Naive thymus-derived CD4-positive, alpha-beta T cell (primary cell): Measurements from ENCODE around the gene RGPD3. TPM values are rescaled to one million over a fixed set of nuclear protein-coding genes. Genes with fewer than 3 reads are reported as not detected.
"Not testable (repeated sequence)": the region's sequence is repeated elsewhere in the genome, so short reads cannot be mapped to it uniquely, and the experiment has no call there.

Source experiments
- ATAC-seq: fragments of 150-1000 bp; cut with Tn5 transposase; 2 replicates; pipeline ENCODE4 v1.10.0; 2021; ENCODE audit warnings: mild to moderate bottlenecking, moderate library complexity
- CTCF ChIA-PET: fragments of 350-600 bp; sonication (Branson Sonifier 250); formaldehyde crosslinking; loops from one replicate; lab custom pipeline; 2021; ENCODE audit warnings: antibody characterized with exemption; lab: Charles Lee
- POLR2A ChIA-PET: fragments of 350-600 bp; sonication (Branson Sonifier 250); formaldehyde crosslinking; loops from one replicate; lab custom pipeline; 2021; ENCODE audit warnings: antibody characterized with exemption, inconsistent platforms; lab: Charles Lee
- DNase-seq, 9 donors: peaks; one replicate each; pipeline versions ENCODE4 v3.0.0 to v3.0.0-alpha.2; 2020 to 2022; ENCODE audit warnings: mixed read lengths in 1 of 9
- H3K27ac ChIP-seq: one replicate; pipeline ENCODE4 v1.7.0; 2013; ENCODE audit warnings: mild to moderate bottlenecking, low read depth, low read length, moderate library complexity
- H3K27me3 ChIP-seq, 2 donors: one replicate each; pipeline ENCODE4 v1.7.0; 2013; ENCODE audit warnings: low read length in 2 of 2, mild to moderate bottlenecking in 2 of 2, moderate library complexity in 2 of 2; ENCODE audit not compliant: control insufficient read depth in 2 of 2, insufficient read depth in 2 of 2
- H3K36me3 ChIP-seq, 3 experiments: 1 replicate in 2 of 3; 2 replicates in 1 of 3; pipeline ENCODE4 v1.7.0; 2013; ENCODE audit warnings: low read length in 3 of 3, mild to moderate bottlenecking in 3 of 3, moderate library complexity in 1 of 3; ENCODE audit not compliant: insufficient read depth in 3 of 3, control insufficient read depth in 2 of 3
- H3K4me1 ChIP-seq, 2 donors: one replicate each; pipeline ENCODE4 v1.7.0; 2013; ENCODE audit warnings: low read length in 2 of 2, mild to moderate bottlenecking in 2 of 2, moderate library complexity in 1 of 2; ENCODE audit not compliant: control insufficient read depth in 2 of 2, insufficient read depth in 2 of 2
- H3K4me3 ChIP-seq: 2 replicates; pipeline ENCODE4 v1.7.0; 2013; ENCODE audit warnings: mild to moderate bottlenecking, low read length
- H3K9me3 ChIP-seq, 3 experiments: 1 replicate in 2 of 3; 2 replicates in 1 of 3; pipeline ENCODE4 v1.7.0; 2013; ENCODE audit warnings: low read length in 3 of 3; ENCODE audit not compliant: control insufficient read depth in 2 of 3
- H3K27ac Mint-ChIP-seq, 9 donors: one replicate each; pipeline ENCODE4 v1.8.0; 2020 to 2022; ENCODE audit warnings: mixed read lengths in 9 of 9, mild to moderate bottlenecking in 8 of 9, moderate library complexity in 5 of 9, inconsistent platforms in 2 of 9
- H3K27me3 Mint-ChIP-seq, 5 donors: one replicate each; pipeline ENCODE4 v1.8.0; 2021 to 2022; ENCODE audit warnings: mixed read lengths in 5 of 5, mild to moderate bottlenecking in 1 of 5
- H3K36me3 Mint-ChIP-seq, 5 donors: one replicate each; pipeline ENCODE4 v1.8.0; 2020 to 2022; ENCODE audit warnings: mixed read lengths in 5 of 5, mild to moderate bottlenecking in 3 of 5, inconsistent platforms in 1 of 5
- H3K4me1 Mint-ChIP-seq, 7 donors: one replicate each; pipeline ENCODE4 v1.8.0; 2020 to 2022; ENCODE audit warnings: mixed read lengths in 7 of 7, mild to moderate bottlenecking in 3 of 7, inconsistent platforms in 1 of 7
- H3K4me3 Mint-ChIP-seq, 10 donors: one replicate each; pipeline ENCODE4 v1.8.0; 2020 to 2022; ENCODE audit warnings: mild to moderate bottlenecking in 10 of 10, mixed read lengths in 10 of 10, moderate library complexity in 6 of 10, inconsistent platforms in 2 of 10
- H3K9me3 Mint-ChIP-seq, 11 donors: one replicate each; pipeline ENCODE4 v1.8.0; 2020 to 2022; ENCODE audit warnings: mixed read lengths in 11 of 11, mild to moderate bottlenecking in 4 of 11, inconsistent platforms in 1 of 11, moderate library complexity in 1 of 11
- intact Hi-C, 2 donors: fragments of 100-400 bp; cut with micrococcal nuclease; formaldehyde crosslinking; loops; one replicate each; pipeline ENCODE4 v1.15.1; 2023
- polyA plus RNA-seq, 2 donors: library from polyadenylated mRNA; unstranded; fragments of 300-500 nt; fragmentation: Illumina TruSeq; gene quantifications; one replicate each; pipeline ENCODE4 v1.2.3, GENCODE V29; 2021
- total RNA-seq, 6 experiments: library from RNA in 5 of 6; stranded (reverse) in 5 of 6; gene quantifications; 1 replicate in 5 of 6; 2 replicates in 1 of 6; pipeline ENCODE4 v1.2.3 and lab custom pipeline; 2021 to 2026

The RGPD3 gene
- total and polyA plus RNA-seq, 7 experiments from 2014 or later, result 0.17 to 0.47 (median 0.32) TPM; not detected in 2

- H3K27me3 ChIP-seq, H3K9me3 ChIP-seq, H3K36me3 ChIP-seq, intact Hi-C loops, H3K4me3 Mint-ChIP-seq, ATAC-seq, DNase-seq, H3K4me3 ChIP-seq, H3K9me3 Mint-ChIP-seq, H3K27me3 Mint-ChIP-seq, H3K4me1 ChIP-seq, H3K27ac ChIP-seq, H3K4me1 Mint-ChIP-seq, H3K36me3 Mint-ChIP-seq, POLR2A ChIA-PET: not testable (repeated sequence)
- H3K27ac Mint-ChIP-seq, result peak overlapping the region in 1 of 9 donors; percentile 14
- CTCF ChIA-PET, result interaction anchor here (0.6 kb wide), 1 partner anchor 11 kb away, joined by 3 read pairs; no protein-coding TSS in a partner anchor
Observed at GRCh38 chr2:106388814-106389410, 79.3 kb downstream of the RGPD3 start.

- CTCF ChIA-PET, POLR2A ChIA-PET, DNase-seq, H3K36me3 Mint-ChIP-seq, H3K27ac Mint-ChIP-seq, H3K27me3 ChIP-seq, H3K27ac ChIP-seq, H3K9me3 ChIP-seq, H3K4me3 Mint-ChIP-seq, intact Hi-C loops, H3K9me3 Mint-ChIP-seq, H3K36me3 ChIP-seq, ATAC-seq, H3K4me3 ChIP-seq, H3K4me1 ChIP-seq, H3K4me1 Mint-ChIP-seq: not testable (repeated sequence)
- peaks cover 4 to 20% (median 12%) of the 10 kb centered on the region in 5 donors for H3K27me3 Mint-ChIP-seq
Observed at GRCh38 chr2:106384548-106384947, 83.7 kb downstream of the RGPD3 start.

GRCh38 chr2:106381867-106382266, 86.3 kb downstream of the RGPD3 start:
- H3K9me3 Mint-ChIP-seq, DNase-seq, H3K27ac ChIP-seq, POLR2A ChIA-PET, H3K4me1 ChIP-seq, H3K36me3 ChIP-seq, H3K36me3 Mint-ChIP-seq, intact Hi-C loops, H3K4me1 Mint-ChIP-seq, H3K4me3 ChIP-seq, H3K27ac Mint-ChIP-seq, H3K9me3 ChIP-seq, CTCF ChIA-PET, ATAC-seq, H3K27me3 ChIP-seq, H3K4me3 Mint-ChIP-seq: not testable (repeated sequence)
- H3K27me3 Mint-ChIP-seq, result peaks cover 4 to 20% (median 10%) of the 10 kb centered on the region in 5 donors

- not testable (repeated sequence) for H3K4me1 Mint-ChIP-seq, H3K36me3 Mint-ChIP-seq
Observed at GRCh38 chr2:106379567-106379966, 88.6 kb downstream of the RGPD3 start.

GRCh38 chr2:106369182-106369581, 99.0 kb downstream of the RGPD3 start:
- H3K27me3 ChIP-seq, H3K4me1 Mint-ChIP-seq, H3K9me3 ChIP-seq, H3K4me3 Mint-ChIP-seq, H3K27ac Mint-ChIP-seq, H3K4me1 ChIP-seq, CTCF ChIA-PET, H3K36me3 Mint-ChIP-seq, intact Hi-C loops, DNase-seq, H3K27me3 Mint-ChIP-seq, ATAC-seq, H3K36me3 ChIP-seq, H3K27ac ChIP-seq, H3K4me3 ChIP-seq, H3K9me3 Mint-ChIP-seq: not testable (repeated sequence)
- POLR2A ChIA-PET, result interaction anchor here (0.6 kb wide), 1 partner anchor 670 kb away, joined by 3 read pairs; no protein-coding TSS in a partner anchor

More at GRCh38 chr2:106379567-106379966, 88.6 kb downstream of the RGPD3 start:
- DNase-seq, H3K4me3 ChIP-seq, H3K27ac ChIP-seq, H3K9me3 ChIP-seq, H3K4me3 Mint-ChIP-seq, H3K27ac Mint-ChIP-seq, CTCF ChIA-PET, H3K9me3 Mint-ChIP-seq, H3K27me3 ChIP-seq, POLR2A ChIA-PET, intact Hi-C loops, H3K36me3 ChIP-seq, ATAC-seq, H3K4me1 ChIP-seq: not testable (repeated sequence)
- peaks cover 3 to 15% (median 4%) of the 10 kb centered on the region in 5 donors for H3K27me3 Mint-ChIP-seq

GRCh38 chr2:106366204-106366885, 101.9 kb downstream of the RGPD3 start:
- Mint-ChIP-seq H3K27me3 (peaks cover 0 to 16% (median 0%) of the 10 kb centered on the region in 5 donors), H3K4me3 (no peak overlapping the region), H3K27ac (no peak overlapping the region), H3K36me3 (no peaks in the 10 kb centered on the region), H3K9me3 (peaks cover 0 to 4% (median 0%) of the 10 kb centered on the region in 11 donors), H3K4me1 (no peaks in the 10 kb centered on the region)
- H3K27me3 ChIP-seq, result no peaks in the 10 kb centered on the region
- H3K36me3 ChIP-seq, result no peaks in the 10 kb centered on the region
- ChIA-PET POLR2A (no interaction called here), CTCF (no interaction called here)
- intact Hi-C loops, result no loop called here
- no peak overlapping the region for H3K27ac ChIP-seq
- H3K4me1 ChIP-seq, result no peaks in the 10 kb centered on the region
- no peak overlapping the region for H3K4me3 ChIP-seq
- no peak for DNase-seq
- ATAC-seq, result no peak
- H3K9me3 ChIP-seq, result no peaks in the 10 kb centered on the region

- Mint-ChIP-seq H3K4me1 (no peaks in the 10 kb centered on the region), H3K9me3 (peaks cover 0 to 4% (median 0%) of the 10 kb centered on the region in 11 donors), H3K36me3 (no peaks in the 10 kb centered on the region), H3K27ac (no peak overlapping the region), H3K27me3 (peaks cover 3 to 24% (median 6%) of the 10 kb centered on the region in 5 donors), H3K4me3 (no peak overlapping the region)
- H3K4me3 ChIP-seq, result no peak overlapping the region
- POLR2A ChIA-PET, result no interaction called here
- H3K4me1 ChIP-seq, result no peaks in the 10 kb centered on the region
- ATAC-seq (no peak), DNase-seq (no peak)
- H3K27me3 ChIP-seq, result no peaks in the 10 kb centered on the region
- CTCF ChIA-PET, result no interaction called here
- intact Hi-C loops, result no loop called here
- no peaks in the 10 kb centered on the region for H3K9me3 ChIP-seq
- H3K36me3 ChIP-seq, result no peaks in the 10 kb centered on the region
- no peak overlapping the region for H3K27ac ChIP-seq
Observed at GRCh38 chr2:106363791-106364190, 104.4 kb downstream of the RGPD3 start.
